ENCODE measurements around the gene BRI3BP. TPM values are rescaled to one million over a fixed set of nuclear protein-coding genes. Genes with fewer than 3 reads are reported as not detected.
"Not testable (repeated sequence)": the region's sequence is repeated elsewhere in the genome, so short reads cannot be mapped to it uniquely, and the experiment has no call there.

BRI3BP gene
- total RNA-seq, 1 donor from 2014 or later, result 7.4 TPM

DNA sequence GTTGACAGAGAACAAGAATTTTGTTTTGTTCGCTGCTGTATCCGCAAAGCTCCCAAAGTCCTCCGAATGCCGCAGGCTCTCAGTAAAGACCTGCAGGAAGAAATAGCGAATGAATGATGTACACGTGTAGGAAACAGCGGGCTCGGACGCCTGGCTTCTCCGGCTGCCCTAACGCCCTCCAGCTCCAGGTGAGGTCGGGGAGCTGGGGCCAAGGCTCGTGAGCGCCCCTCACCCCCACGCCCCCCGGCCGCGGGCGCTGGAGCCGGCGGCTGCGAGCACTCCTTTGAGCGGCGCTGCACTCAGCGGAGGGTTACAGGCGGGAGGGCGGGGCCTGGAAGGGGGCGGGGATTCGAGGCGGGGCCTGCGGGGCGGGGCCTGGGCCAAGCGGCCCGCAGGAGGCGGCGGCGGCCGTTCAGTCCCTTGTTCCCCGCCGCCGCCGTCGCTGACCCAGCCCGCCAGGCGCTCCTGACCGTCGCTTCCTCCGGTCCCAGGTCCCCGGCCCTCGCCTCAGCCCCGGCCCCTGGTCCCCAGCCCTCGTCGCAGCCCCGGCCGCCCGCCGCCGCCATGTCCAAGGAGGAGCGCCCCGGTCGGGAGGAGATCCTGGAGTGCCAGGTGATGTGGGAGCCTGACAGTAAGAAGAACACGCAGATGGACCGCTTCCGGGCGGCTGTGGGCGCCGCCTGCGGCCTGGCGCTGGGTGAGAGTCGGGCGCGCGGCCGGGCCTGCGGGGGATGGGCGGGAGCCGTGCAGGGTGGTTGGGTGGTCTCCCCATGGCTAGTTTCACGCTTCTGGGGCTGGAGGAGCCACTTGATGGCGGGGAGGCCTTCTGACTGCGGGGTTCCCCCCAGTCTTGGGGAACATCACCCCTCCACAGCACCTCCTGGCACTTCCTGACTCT lies 71.8 kb downstream of the BRI3BP start, which contains the start of gene AACS:
Gene AACS (plus strand): TSS at position 415 of the 898 bp plus-strand sequence. CDS start 150 bp downstream, at position 565.
- DNase-seq (ENCODE audit: low spot score) (peak; percentile 79), ATAC-seq (peak; percentile 99)

DNA sequence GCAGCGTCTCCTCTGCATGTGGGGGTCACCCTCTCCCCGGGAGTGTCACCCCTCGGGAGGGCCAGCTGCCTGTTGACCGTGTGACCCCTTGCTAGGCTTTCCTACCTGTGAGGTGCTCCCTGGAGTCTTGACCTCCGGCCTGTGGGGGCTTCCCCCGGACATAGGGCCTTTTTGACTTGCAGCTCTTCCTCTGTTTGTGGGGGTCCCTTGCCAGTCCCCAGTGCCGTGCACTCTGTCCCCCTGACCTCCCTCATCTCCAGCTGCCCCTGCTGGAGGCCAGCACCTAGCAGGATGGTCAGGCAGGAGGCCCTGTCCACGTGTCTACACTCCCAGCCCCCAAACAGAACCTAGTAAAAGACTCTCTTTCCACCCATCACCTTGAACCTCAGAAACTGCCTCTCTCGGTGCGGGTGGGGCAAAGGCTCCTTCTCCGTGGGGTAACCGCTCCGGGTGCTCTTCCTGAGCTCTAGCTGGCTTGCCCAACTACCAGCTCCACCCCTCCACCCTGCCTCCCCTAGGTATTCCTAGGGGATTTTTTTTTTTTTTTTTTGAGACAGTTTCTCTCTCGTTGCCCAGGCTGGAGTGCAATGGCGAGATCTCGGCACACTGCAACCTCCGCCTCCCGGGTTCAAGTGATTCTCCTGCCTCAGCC lies 72.6 kb downstream of the BRI3BP start:
- ATAC-seq (no peak), DNase-seq (ENCODE audit: low spot score) (no peak)

GRCh38 chr12:125068391-125068790 lies 74.9 kb downstream of the BRI3BP start:
- ATAC-seq, result no peak
- DNase-seq (ENCODE audit: low spot score), result no peak

DNA sequence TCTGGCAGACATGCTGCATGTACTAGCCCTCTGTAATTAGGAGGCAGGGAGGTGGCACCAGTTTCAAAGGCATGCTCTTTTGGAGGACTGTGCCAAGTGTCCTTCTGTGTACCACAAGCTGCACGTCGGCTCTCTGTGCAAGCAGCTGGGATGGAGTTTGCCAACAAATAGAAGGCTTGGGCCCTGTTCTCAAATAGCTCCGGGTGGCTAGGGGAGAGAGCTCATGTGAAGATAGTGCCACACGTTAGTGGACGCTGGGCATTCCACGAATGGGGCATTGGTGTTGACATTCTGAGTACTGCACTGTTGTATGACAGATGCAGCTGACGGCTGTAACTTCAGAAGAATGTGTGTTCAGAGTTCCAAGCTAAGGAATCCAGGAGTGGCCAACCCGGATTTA lies 76.2 kb downstream of the BRI3BP start:
- ATAC-seq, result no peak
- no peak for DNase-seq (ENCODE audit: low spot score)

DNA sequence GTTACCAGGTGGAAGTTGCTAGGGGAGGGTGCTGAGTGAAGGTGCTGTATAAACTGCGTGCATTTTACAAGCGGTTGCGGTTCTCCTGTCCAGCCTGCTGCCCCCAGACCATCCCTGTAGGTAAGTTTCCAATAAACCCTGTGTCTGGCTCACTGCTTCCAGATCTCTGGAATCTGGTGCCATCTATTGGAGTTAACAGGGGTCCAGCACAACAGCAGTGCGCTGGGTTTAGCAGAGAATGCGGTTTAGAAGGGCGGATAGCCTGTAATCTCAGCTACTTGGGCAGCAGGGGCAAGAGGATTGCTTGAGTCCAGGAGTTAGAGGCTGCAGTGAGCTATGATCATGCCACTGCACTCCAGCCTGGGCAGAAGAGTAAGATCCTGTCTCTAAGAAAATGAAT lies 76.7 kb downstream of the BRI3BP start:
- DNase-seq (ENCODE audit: low spot score), result no peak

DNA sequence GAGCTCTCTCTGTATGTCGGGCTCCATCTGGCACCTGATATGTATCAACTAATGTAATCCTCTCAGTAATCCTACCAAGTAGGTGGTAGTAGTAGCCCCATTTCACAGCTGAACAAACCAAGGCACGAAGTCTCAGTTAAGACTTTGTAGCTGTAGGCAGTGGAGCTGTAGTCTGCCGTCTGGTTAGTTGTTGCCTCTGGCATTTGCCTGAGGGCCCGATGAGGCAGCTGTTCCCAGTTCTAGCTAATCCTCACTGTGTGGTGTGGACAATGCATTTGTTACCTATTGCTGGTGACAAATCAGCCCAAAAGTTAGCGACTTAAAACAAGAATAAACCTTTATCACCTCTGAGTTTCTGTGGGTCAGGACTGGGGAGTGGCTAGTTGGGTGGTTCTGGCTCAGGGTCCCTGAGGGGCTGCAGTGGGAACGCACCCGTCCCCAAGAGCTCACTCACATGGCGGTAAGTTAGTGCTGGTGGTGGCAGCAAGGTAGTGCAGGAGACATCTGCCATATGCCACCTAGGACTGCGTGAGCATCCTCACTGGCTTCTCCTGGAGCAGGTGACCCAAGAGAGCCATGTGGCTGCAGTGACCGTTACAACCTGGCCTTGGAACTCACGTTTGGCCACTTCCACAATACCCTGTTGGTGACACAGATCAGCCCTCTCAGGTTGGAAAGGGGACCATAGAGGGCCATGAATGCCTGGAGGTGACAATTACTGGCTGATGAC lies 77.4 kb downstream of the BRI3BP start:
- no peak for DNase-seq (ENCODE audit: low spot score)
- ATAC-seq, result no peak

More for the DNA sequence above, 76.7 kb downstream of the BRI3BP start:
- no peak for ATAC-seq

GRCh38 chr12:125071456-125071855 lies 78.0 kb downstream of the BRI3BP start:
- ATAC-seq, result no peak
- no peak for DNase-seq (ENCODE audit: low spot score)

- ATAC-seq, result no peak
Observed at GRCh38 chr12:125072496-125072895, 79.1 kb downstream of the BRI3BP start.

GRCh38 chr12:125074294-125074693 lies 80.8 kb downstream of the BRI3BP start:
- DNase-seq (ENCODE audit: low spot score); ATAC-seq: not testable (repeated sequence)

More at GRCh38 chr12:125072496-125072895, 79.1 kb downstream of the BRI3BP start:
- DNase-seq (ENCODE audit: low spot score), result no peak

DNA sequence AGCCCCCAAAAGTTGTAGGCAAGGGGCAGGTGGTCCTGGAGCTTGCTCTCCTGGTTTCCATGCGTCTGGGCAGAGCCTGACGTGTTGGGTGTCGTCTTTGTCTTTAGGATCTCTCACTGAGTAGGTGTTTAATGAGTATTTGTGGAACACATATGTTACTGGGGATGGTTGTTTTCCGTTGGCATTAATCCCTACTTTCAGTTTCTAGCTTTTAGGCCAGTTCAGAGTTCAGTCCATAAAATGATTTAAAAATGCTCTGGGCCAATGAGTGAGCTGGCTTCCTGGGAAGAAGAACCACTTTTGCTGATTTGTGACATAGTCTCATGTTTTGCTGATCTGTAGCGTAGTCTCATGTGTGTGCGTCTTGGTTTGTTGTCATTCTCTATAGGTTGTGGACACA lies 82.7 kb downstream of the BRI3BP start:
- DNase-seq (ENCODE audit: low spot score) (no peak), ATAC-seq (no peak)

DNA sequence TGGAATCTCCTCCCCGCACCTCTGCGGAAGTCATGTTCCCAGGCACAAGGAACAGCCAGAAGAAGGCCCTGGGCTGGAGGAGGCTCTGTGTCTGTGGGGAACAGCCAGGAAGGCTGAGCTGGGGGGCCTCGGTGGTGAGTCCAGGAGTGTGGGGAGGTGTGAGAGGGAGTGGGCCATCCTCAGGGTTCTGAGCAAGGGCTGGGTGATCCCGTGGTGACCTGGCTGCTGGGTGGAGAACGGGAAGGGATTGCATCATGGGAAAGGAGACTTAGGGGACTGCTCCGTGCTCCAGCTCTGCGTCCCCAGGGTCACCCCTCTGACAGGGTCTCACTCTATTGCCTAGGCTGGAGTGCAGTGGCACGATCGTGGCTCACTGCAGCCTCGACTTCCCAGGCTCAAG lies 85.6 kb downstream of the BRI3BP start:
- DNase-seq (ENCODE audit: low spot score) (no peak), ATAC-seq (no peak)

GRCh38 chr12:125079648-125080645 lies 86.5 kb downstream of the BRI3BP start:
- no peak for ATAC-seq

More at GRCh38 chr12:125079648-125080645, 86.5 kb downstream of the BRI3BP start:
- no peak for DNase-seq (ENCODE audit: low spot score)

Other genes starting within 250 kb of the BRI3BP start
- gene SCARB1, start 129.8 kb upstream of the BRI3BP start, total RNA-seq, result 170 TPM
- gene UBC, start 79.0 kb upstream of the BRI3BP start, total RNA-seq, result 436 TPM
- 6.3 TPM for gene DHX37, start 4.5 kb upstream of the BRI3BP start, total RNA-seq
- 3.6 TPM for gene AACS, start 71.8 kb downstream of the BRI3BP start, total RNA-seq
- 0.15 TPM for gene TMEM132B, start 192.7 kb downstream of the BRI3BP start, total RNA-seq